Liver (tissue), 3 donors: ENCODE measurements around the gene PGM5.

ENCODE experiments used
- ATF3 ChIP-seq: IDR thresholded peaks from 2 replicates; pipeline ENCODE4 v1.6.1; 2016; ENCODE audit warnings: antibody characterized with exemption
- EGR1 ChIP-seq, 2 donors: IDR thresholded peaks; 2 replicates each; pipeline ENCODE4 v1.6.1; 2016 to 2018; ENCODE audit warnings: antibody characterized with exemption in 2 of 2, low read depth in 2 of 2
- GABPA ChIP-seq, 2 donors: IDR thresholded peaks in 1 of 2; conservative IDR thresholded peaks in 1 of 2; 2 replicates each; pipeline ENCODE4 v1.6.1; 2016; ENCODE audit warnings: antibody characterized with exemption in 2 of 2, mild to moderate bottlenecking in 1 of 2, moderate library complexity in 1 of 2
- HNF4G ChIP-seq: IDR thresholded peaks from 2 replicates; pipeline ENCODE4 v1.6.1; 2016; ENCODE audit warnings: antibody characterized with exemption
- JUND ChIP-seq, 2 donors: IDR thresholded peaks; 2 replicates each; pipeline ENCODE4 v1.6.1; 2016; ENCODE audit warnings: antibody characterized with exemption in 2 of 2
- MAX ChIP-seq: IDR thresholded peaks from 2 replicates; pipeline ENCODE4 v1.6.1; 2016; ENCODE audit warnings: antibody characterized with exemption
- RAD21 ChIP-seq, 2 donors: IDR thresholded peaks; 2 replicates each; pipeline ENCODE4 v1.6.1; 2016; ENCODE audit warnings: antibody characterized with exemption in 2 of 2, mild to moderate bottlenecking in 2 of 2
- RXRA ChIP-seq, 2 donors: IDR thresholded peaks; 2 replicates each; pipeline ENCODE4 v1.6.1; 2017 to 2018; ENCODE audit warnings: antibody characterized with exemption in 2 of 2, mild to moderate bottlenecking in 1 of 2
- SP1 ChIP-seq: IDR thresholded peaks from 2 replicates; pipeline ENCODE4 v1.6.1; 2018; ENCODE audit warnings: antibody characterized with exemption, mild to moderate bottlenecking
- TAF1 ChIP-seq: conservative IDR thresholded peaks from 2 replicates; pipeline ENCODE4 v1.6.1; 2016; ENCODE audit warnings: antibody characterized with exemption, mild to moderate bottlenecking
- YY1 ChIP-seq: IDR thresholded peaks from 2 replicates; pipeline ENCODE4 v1.6.1; 2016; ENCODE audit warnings: antibody characterized with exemption, mild to moderate bottlenecking
- TF ChIP-seq, protein P1 (sequence below): fragments of 150-350 bp; IDR thresholded peaks from 2 replicates; pipeline ENCODE4 v1.5.1; 2017; ENCODE audit warnings: improper control_type of control experiment, low read depth, low read length; ENCODE audit not compliant: missing input control
- TF ChIP-seq, protein P2 (sequence below): IDR thresholded peaks from 2 replicates; pipeline ENCODE4 v1.6.1; 2016; ENCODE audit warnings: antibody characterized with exemption, mild to moderate bottlenecking
- TF ChIP-seq, protein P3 (sequence below): IDR thresholded peaks from 2 replicates; pipeline ENCODE4 v1.6.1; 2016; ENCODE audit warnings: antibody characterized with exemption
- donor health status: healthy.
- donor health status: healthy.

DNA sequence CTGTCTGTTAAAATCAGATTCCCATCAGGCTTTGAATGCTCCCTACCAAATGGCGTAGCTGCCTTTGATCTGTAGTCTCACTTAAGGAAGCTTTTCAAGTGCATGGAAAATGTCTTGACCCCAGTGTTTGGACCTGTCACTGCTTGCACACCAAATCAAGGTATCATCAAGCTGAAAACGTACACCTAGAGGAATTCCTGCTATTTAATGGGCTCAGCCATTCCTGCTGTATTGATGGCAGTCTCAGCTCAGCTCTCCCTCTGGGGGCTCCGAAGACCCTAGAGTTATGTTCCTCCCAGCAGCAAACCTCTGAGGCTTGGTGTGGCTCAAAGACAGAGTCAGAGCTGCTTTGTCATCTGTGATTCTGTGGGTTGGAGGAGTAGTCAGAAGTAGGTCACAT is 63.5 kb downstream of the PGM5 start:
- no peak for TF ChIP-seq ATF3
- TF ChIP-seq, protein P1, sequence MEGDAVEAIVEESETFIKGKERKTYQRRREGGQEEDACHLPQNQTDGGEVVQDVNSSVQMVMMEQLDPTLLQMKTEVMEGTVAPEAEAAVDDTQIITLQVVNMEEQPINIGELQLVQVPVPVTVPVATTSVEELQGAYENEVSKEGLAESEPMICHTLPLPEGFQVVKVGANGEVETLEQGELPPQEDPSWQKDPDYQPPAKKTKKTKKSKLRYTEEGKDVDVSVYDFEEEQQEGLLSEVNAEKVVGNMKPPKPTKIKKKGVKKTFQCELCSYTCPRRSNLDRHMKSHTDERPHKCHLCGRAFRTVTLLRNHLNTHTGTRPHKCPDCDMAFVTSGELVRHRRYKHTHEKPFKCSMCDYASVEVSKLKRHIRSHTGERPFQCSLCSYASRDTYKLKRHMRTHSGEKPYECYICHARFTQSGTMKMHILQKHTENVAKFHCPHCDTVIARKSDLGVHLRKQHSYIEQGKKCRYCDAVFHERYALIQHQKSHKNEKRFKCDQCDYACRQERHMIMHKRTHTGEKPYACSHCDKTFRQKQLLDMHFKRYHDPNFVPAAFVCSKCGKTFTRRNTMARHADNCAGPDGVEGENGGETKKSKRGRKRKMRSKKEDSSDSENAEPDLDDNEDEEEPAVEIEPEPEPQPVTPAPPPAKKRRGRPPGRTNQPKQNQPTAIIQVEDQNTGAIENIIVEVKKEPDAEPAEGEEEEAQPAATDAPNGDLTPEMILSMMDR: no peak
- no peak for TF ChIP-seq RXRA (IDR thresholded peaks at IDR 0.05)
- no peak for TF ChIP-seq TAF1
- no peak for TF ChIP-seq YY1
- no peak for TF ChIP-seq GABPA (IDR thresholded peaks at IDR 0.05 in 1 of 2, conservative IDR thresholded peaks at IDR 0.05 in 1 of 2)
- no peak for TF ChIP-seq MAX
- TF ChIP-seq HNF4G: no peak
- TF ChIP-seq EGR1 (IDR thresholded peaks at IDR 0.05; ENCODE audit: low read depth in 2 of 2): no peak
- TF ChIP-seq RAD21 (IDR thresholded peaks at IDR 0.05): no peak
- TF ChIP-seq SP1: no peak
- TF ChIP-seq JUND (IDR thresholded peaks at IDR 0.05): no peak
- TF ChIP-seq, protein P2, sequence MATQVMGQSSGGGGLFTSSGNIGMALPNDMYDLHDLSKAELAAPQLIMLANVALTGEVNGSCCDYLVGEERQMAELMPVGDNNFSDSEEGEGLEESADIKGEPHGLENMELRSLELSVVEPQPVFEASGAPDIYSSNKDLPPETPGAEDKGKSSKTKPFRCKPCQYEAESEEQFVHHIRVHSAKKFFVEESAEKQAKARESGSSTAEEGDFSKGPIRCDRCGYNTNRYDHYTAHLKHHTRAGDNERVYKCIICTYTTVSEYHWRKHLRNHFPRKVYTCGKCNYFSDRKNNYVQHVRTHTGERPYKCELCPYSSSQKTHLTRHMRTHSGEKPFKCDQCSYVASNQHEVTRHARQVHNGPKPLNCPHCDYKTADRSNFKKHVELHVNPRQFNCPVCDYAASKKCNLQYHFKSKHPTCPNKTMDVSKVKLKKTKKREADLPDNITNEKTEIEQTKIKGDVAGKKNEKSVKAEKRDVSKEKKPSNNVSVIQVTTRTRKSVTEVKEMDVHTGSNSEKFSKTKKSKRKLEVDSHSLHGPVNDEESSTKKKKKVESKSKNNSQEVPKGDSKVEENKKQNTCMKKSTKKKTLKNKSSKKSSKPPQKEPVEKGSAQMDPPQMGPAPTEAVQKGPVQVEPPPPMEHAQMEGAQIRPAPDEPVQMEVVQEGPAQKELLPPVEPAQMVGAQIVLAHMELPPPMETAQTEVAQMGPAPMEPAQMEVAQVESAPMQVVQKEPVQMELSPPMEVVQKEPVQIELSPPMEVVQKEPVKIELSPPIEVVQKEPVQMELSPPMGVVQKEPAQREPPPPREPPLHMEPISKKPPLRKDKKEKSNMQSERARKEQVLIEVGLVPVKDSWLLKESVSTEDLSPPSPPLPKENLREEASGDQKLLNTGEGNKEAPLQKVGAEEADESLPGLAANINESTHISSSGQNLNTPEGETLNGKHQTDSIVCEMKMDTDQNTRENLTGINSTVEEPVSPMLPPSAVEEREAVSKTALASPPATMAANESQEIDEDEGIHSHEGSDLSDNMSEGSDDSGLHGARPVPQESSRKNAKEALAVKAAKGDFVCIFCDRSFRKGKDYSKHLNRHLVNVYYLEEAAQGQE: no peak
- TF ChIP-seq, protein P3, sequence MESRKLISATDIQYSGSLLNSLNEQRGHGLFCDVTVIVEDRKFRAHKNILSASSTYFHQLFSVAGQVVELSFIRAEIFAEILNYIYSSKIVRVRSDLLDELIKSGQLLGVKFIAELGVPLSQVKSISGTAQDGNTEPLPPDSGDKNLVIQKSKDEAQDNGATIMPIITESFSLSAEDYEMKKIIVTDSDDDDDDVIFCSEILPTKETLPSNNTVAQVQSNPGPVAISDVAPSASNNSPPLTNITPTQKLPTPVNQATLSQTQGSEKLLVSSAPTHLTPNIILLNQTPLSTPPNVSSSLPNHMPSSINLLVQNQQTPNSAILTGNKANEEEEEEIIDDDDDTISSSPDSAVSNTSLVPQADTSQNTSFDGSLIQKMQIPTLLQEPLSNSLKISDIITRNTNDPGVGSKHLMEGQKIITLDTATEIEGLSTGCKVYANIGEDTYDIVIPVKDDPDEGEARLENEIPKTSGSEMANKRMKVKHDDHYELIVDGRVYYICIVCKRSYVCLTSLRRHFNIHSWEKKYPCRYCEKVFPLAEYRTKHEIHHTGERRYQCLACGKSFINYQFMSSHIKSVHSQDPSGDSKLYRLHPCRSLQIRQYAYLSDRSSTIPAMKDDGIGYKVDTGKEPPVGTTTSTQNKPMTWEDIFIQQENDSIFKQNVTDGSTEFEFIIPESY: no peak
